Caco-2 (cell line): Measurements from ENCODE around the gene CRISPLD2. TPM values are rescaled to one million over a fixed set of nuclear protein-coding genes. Genes with fewer than 3 reads are reported as not detected.

Source experiments
- BruUV-seq: library from RNA; stranded (reverse); fragments of 400-500 nt; replicated peaks from 2 replicates; lab custom pipeline; 2021; lab: Mats Ljungman, UMichigan
- CTCF ChIA-PET: fragments of 300-600 bp; sonication (Branson Sonifier 250); formaldehyde crosslinking; loops from one replicate; lab custom pipeline; 2022; ENCODE audit warnings: antibody characterized with exemption; lab: Charles Lee
- POLR2A ChIA-PET: fragments of 300-600 bp; sonication (Branson Sonifier 250); formaldehyde crosslinking; loops from one replicate; lab custom pipeline; 2022; ENCODE audit warnings: antibody characterized with exemption; lab: Charles Lee
- DNase-seq, 2 experiments: peaks; one replicate each; pipeline versions ENCODE4 v3.0.0 to v3.0.0-alpha.2; 2020 to 2022
- H3K27me3 ChIP-seq: replicated peaks from 2 replicates; pipeline ENCODE4 v1.6.0; 2011; ENCODE audit warnings: low read length; ENCODE audit not compliant: control insufficient read depth, insufficient read depth
- H3K36me3 ChIP-seq: 2 replicates; pipeline ENCODE4 v1.5.1; 2011; ENCODE audit warnings: low read length; ENCODE audit not compliant: control insufficient read depth, insufficient read depth
- H3K4me1 ChIP-seq: fragments of 250-450 bp; sonication (Bioruptor Pico); 2 replicates; pipeline ENCODE4 v1.5.1; 2020; ENCODE audit warnings: mild to moderate bottlenecking
- H3K4me3 ChIP-seq: 2 replicates; pipeline ENCODE4 v1.5.1; 2011; ENCODE audit warnings: low read depth, mild to moderate bottlenecking, control low read depth, low read length
- H3K9me3 ChIP-seq: fragments of 250-450 bp; sonication (Bioruptor Pico); 2 replicates; pipeline ENCODE4 v1.5.1; 2020; ENCODE audit warnings: mild to moderate bottlenecking, moderate library complexity
- H3K27ac Mint-ChIP-seq: one replicate; pipeline ENCODE4 v1.8.0; 2022; ENCODE audit warnings: mixed read lengths; ENCODE audit not compliant: unreplicated experiment
- H3K27me3 Mint-ChIP-seq: one replicate; pipeline ENCODE4 v1.8.0; 2022; ENCODE audit warnings: mixed read lengths; ENCODE audit not compliant: insufficient read depth, unreplicated experiment
- H3K36me3 Mint-ChIP-seq: one replicate; pipeline ENCODE4 v1.8.0; 2022; ENCODE audit warnings: mild to moderate bottlenecking, mixed read lengths; ENCODE audit not compliant: insufficient read depth, unreplicated experiment
- H3K4me1 Mint-ChIP-seq: one replicate; pipeline ENCODE4 v1.8.0; 2022; ENCODE audit warnings: low read depth, mixed read lengths; ENCODE audit not compliant: unreplicated experiment
- H3K4me3 Mint-ChIP-seq: one replicate; pipeline ENCODE4 v1.8.0; 2022; ENCODE audit warnings: mild to moderate bottlenecking, moderate library complexity, mixed read lengths; ENCODE audit not compliant: unreplicated experiment
- H3K9me3 Mint-ChIP-seq: one replicate; pipeline ENCODE4 v1.8.0; 2022; ENCODE audit warnings: mixed read lengths; ENCODE audit not compliant: unreplicated experiment
- CTCF ChIP-seq, 2 experiments: fragments of 200-600 bp in 1 of 2; IDR thresholded peaks; 1 replicate in 1 of 2; 2 replicates in 1 of 2; pipeline versions ENCODE4 v1.5.1 to v1.8.0; 2011 to 2022; ENCODE audit warnings: antibody characterized with exemption in 1 of 2, control low read depth in 1 of 2, inconsistent platforms in 1 of 2, low read depth in 1 of 2, low read length in 1 of 2, mild to moderate bottlenecking in 1 of 2, moderate library complexity in 1 of 2; ENCODE audit not compliant: insufficient read depth in 1 of 2, severe bottlenecking in 1 of 2, unreplicated experiment in 1 of 2
- intact Hi-C: fragments of 100-400 bp; cut with micrococcal nuclease; formaldehyde crosslinking; loops from one replicate; pipeline ENCODE4 v1.10.0; 2022; ENCODE audit not compliant: unreplicated experiment
- total RNA-seq: library from RNA; stranded (reverse); gene quantifications from 2 replicates; pipeline ENCODE4 v1.2.3, GENCODE V29; 2022

Gene CRISPLD2
- total RNA-seq, 1 experiment from 2014 or later = 4.0 TPM

DNA sequence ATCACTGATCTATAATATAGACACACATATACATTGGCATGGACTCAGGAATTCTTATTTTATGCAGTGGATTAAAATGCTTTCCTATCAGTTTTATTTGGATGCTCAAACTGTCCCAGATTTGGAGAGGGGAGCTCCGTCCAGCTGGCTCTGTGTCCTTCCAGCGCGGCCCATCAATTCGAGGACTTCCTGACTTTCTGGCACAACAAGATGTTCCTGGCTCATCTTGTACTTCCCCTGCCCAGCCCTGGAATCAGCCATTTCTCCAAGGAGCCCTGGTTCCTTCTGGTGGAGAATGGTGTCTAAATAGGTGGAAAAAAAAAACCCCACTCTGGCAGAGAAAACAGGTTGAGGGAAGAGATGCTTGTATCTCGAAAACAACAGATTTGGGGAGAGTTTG lies 94.5 kb downstream of the CRISPLD2 start:
- no peaks in the 10 kb centered on the region for H3K9me3 ChIP-seq
- H3K4me1 ChIP-seq = no peaks in the 10 kb centered on the region
- intact Hi-C loops = loop anchor here (5.0 kb wide), 1 partner anchor 38 kb away; no protein-coding TSS in a partner anchor
- Mint-ChIP-seq H3K4me3 (no peak overlapping the region), H3K27ac (no peak overlapping the region), H3K9me3 (no peaks in the 10 kb centered on the region), H3K4me1 (no peaks in the 10 kb centered on the region), H3K36me3 (no peaks in the 10 kb centered on the region), H3K27me3 (peaks cover 17% of the 10 kb centered on the region)
- no peaks in the 10 kb centered on the region for H3K27me3 ChIP-seq
- H3K4me3 ChIP-seq = no peak overlapping the region
- CTCF ChIA-PET = no interaction called here
- POLR2A ChIA-PET = interaction anchor here (0.7 kb wide), 1 partner anchor 97 kb away, joined by 3 read pairs; no protein-coding TSS in a partner anchor
- DNase-seq = no peak
- BruUV-seq = no TSS peak
- no peaks in the 10 kb centered on the region for H3K36me3 ChIP-seq
- TF ChIP-seq CTCF (IDR thresholded peaks at IDR 0.05; ENCODE audit: insufficient read depth in 1 of 2, low read depth in 1 of 2, low read length in 1 of 2, severe bottlenecking in 1 of 2, unreplicated experiment in 1 of 2) = no peak

GRCh38 chr16:84916178-84916577 lies 96.4 kb downstream of the CRISPLD2 start:
- peaks cover 17% of the 10 kb centered on the region for H3K27me3 Mint-ChIP-seq
- Histone ChIP-seq H3K36me3 (no peaks in the 10 kb centered on the region), H3K4me3 (no peak overlapping the region), H3K27me3 (no peaks in the 10 kb centered on the region), H3K9me3 (no peaks in the 10 kb centered on the region), H3K4me1 (no peaks in the 10 kb centered on the region)
- TF ChIP-seq CTCF (IDR thresholded peaks at IDR 0.05; ENCODE audit: insufficient read depth in 1 of 2, low read depth in 1 of 2, low read length in 1 of 2, severe bottlenecking in 1 of 2, unreplicated experiment in 1 of 2) = no peak
- H3K36me3 Mint-ChIP-seq = no peaks in the 10 kb centered on the region
- POLR2A ChIA-PET = no interaction called here
- H3K4me1 Mint-ChIP-seq = no peaks in the 10 kb centered on the region
- DNase-seq = no peak
- no peak overlapping the region for H3K4me3 Mint-ChIP-seq
- no peaks in the 10 kb centered on the region for H3K9me3 Mint-ChIP-seq
- CTCF ChIA-PET = no interaction called here
- H3K27ac Mint-ChIP-seq = no peak overlapping the region
- intact Hi-C loops = no loop called here
- no TSS peak for BruUV-seq

DNA sequence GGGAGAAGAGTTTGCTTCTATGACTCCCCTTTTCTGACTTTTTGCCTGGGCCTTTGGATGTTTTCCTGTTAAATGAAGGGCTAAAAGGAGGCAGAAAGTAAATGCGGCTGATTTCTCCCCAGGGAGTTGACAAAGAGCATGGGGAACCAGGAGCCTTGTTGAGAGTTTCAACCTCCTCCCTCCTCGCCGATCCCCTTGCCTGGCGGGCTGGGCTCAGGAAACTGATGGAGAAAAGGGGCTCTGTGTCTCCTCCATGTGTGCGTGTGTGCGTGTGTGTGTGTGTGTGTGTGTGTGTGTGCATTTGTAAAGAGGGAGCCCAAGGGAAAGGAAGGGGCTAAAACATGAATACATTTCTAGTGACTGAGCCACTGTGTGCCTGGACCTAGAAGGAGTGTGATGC lies 97.1 kb downstream of the CRISPLD2 start:
- H3K9me3 Mint-ChIP-seq = no peaks in the 10 kb centered on the region
- H3K4me3 ChIP-seq = no peak overlapping the region
- H3K36me3 ChIP-seq = no peaks in the 10 kb centered on the region
- POLR2A ChIA-PET = no interaction called here
- H3K27me3 Mint-ChIP-seq = peaks cover 17% of the 10 kb centered on the region
- CTCF ChIA-PET = interaction anchor here (0.7 kb wide), 1 partner anchor 57 kb away, joined by 3 read pairs; no protein-coding TSS in a partner anchor
- no peak for TF ChIP-seq CTCF (IDR thresholded peaks at IDR 0.05; ENCODE audit: insufficient read depth in 1 of 2, low read depth in 1 of 2, low read length in 1 of 2, severe bottlenecking in 1 of 2, unreplicated experiment in 1 of 2)
- H3K36me3 Mint-ChIP-seq = no peaks in the 10 kb centered on the region
- H3K4me1 Mint-ChIP-seq = no peaks in the 10 kb centered on the region
- H3K27me3 ChIP-seq = no peaks in the 10 kb centered on the region
- intact Hi-C loops = no loop called here
- no TSS peak for BruUV-seq
- H3K9me3 ChIP-seq = no peaks in the 10 kb centered on the region
- H3K27ac Mint-ChIP-seq = no peak overlapping the region
- H3K4me3 Mint-ChIP-seq = no peak overlapping the region
- no peak for DNase-seq
- no peaks in the 10 kb centered on the region for H3K4me1 ChIP-seq
